Small intestine (tissue), 7 donors: ENCODE results near the gene CDK14. TPM values are rescaled to one million over a fixed set of nuclear protein-coding genes. Genes with fewer than 3 reads are reported as not detected.

Experiments
- DNase-seq, 2 donors: peaks; one replicate each; pipeline versions ENCODE4 v3.0.0 to v3.0.0-alpha.2; 2013
- FAIRE-seq: peaks from 2 replicates; lab custom pipeline; 2012; peaks lifted over from hg19 to GRCh38; lab: Jason Lieb, UNC
- H3K27ac ChIP-seq, 3 donors: one replicate each; pipeline ENCODE4 v1.5.1; 2013; ENCODE audit warnings: low read length in 2 of 3, mild to moderate bottlenecking in 2 of 3, control low read depth in 1 of 3, inconsistent platforms in 1 of 3, low read depth in 1 of 3, moderate library complexity in 1 of 3
- H3K27me3 ChIP-seq, 3 donors: one replicate each; pipeline ENCODE4 v1.6.1; 2013; ENCODE audit warnings: low read length in 3 of 3, inconsistent platforms in 1 of 3; ENCODE audit not compliant: control insufficient read depth in 3 of 3, insufficient read depth in 3 of 3
- H3K36me3 ChIP-seq, 3 donors: one replicate each; pipeline ENCODE4 v1.6.1; 2013; ENCODE audit warnings: low read length in 3 of 3, inconsistent platforms in 1 of 3, low read depth in 1 of 3, mild to moderate bottlenecking in 1 of 3, moderate library complexity in 1 of 3; ENCODE audit not compliant: control insufficient read depth in 3 of 3, insufficient read depth in 2 of 3
- H3K4me1 ChIP-seq, 3 donors: one replicate each; pipeline ENCODE4 v1.6.1; 2013; ENCODE audit warnings: low read length in 2 of 3, inconsistent platforms in 1 of 3, low read depth in 1 of 3, mild to moderate bottlenecking in 1 of 3, moderate library complexity in 1 of 3; ENCODE audit not compliant: control insufficient read depth in 3 of 3, insufficient read depth in 2 of 3
- H3K4me3 ChIP-seq, 3 donors: one replicate each; pipeline ENCODE4 v1.5.1; 2013; ENCODE audit warnings: low read length in 3 of 3, control low read depth in 1 of 3, inconsistent platforms in 1 of 3, low read depth in 1 of 3, mild to moderate bottlenecking in 1 of 3, moderate library complexity in 1 of 3
- H3K9me3 ChIP-seq, 2 donors: one replicate each; pipeline ENCODE4 v1.6.1; 2013; ENCODE audit warnings: low read depth in 1 of 2, low read length in 1 of 2; ENCODE audit not compliant: control insufficient read depth in 2 of 2, insufficient read depth in 1 of 2
- WGBS, 3 donors: extraction: QIAGEN DNeasy Blood & Tissue Kit; methylation state at CpG; one replicate each; pipeline ENCODE4 v1.1.7; 2013; 5-methylcytosine and 5-hydroxymethylcytosine counted together
- polyA plus RNA-seq, 4 donors: library from polyadenylated mRNA; stranded (reverse) in 3 of 4; unstranded in 1 of 4; fragments of 200-250 nt in 3 of 4; fragments of 120-200 nt in 1 of 4; gene quantifications; one replicate each; pipeline versions ENCODE4 v1.2.1 to v1.2.3, GENCODE V29; 2013
- donor health status: healthy with polysubstance abuse.
- donor health status: control.
- donor health status: control.
- donor health status: Bipolar disorder and iron deficiency.
- donor health status: healthy.

CDK14 gene
- polyA plus RNA-seq, 4 donors = 1.1 to 6.3 (median 2.0) TPM; not detected in 1

DNA sequence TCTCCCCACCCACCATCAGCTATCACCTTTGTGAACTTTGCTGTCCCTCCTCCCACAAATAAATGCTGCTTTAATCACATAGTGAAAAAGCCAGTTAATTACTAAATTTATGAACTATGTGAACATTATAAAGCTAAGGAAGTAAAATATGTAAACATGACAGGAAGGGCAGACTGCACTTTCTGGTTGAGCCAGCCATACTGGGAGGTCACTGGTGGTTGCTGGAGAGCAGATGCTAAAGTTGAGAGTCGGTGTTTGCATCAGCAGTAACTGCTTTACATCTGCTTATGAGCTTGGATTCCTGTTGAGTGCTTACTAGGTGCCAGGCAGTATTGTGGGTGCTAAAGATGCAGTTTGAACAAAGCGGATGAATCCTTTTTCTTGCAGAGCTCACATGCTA lies 458.3 kb downstream of the CDK14 start:
- H3K27ac ChIP-seq = no peak overlapping the region
- DNase-seq = no peak
- 74 to 86% (median 75%) methylated on average over 2 of the region's 2 CpGs for WGBS, 3 donors
- no peaks in the 10 kb centered on the region for H3K9me3 ChIP-seq
- H3K4me3 ChIP-seq = no peak overlapping the region
- H3K4me1 ChIP-seq = no peaks in the 10 kb centered on the region
- FAIRE-seq = no peak
- H3K36me3 ChIP-seq = no peaks in the 10 kb centered on the region
- no peaks in the 10 kb centered on the region for H3K27me3 ChIP-seq

DNA sequence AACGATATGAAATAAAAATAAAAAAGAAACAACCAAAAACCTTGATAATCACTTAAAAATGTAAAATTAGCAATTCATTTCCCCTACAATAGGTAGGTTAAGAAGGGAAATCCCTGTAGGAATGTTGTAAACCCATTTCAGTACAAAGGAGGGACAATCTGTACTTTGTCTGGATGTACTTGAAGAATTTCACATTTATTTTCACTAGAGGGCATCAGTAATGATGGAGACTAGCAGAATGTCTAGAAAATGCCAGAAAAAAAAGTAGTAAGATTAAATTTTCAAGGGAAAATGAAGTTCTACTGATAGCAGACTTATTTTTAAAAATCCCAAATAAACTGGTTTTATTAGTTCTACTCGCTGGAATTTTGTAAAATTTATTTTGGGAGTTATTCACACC lies 459.1 kb downstream of the CDK14 start:
- no peak for FAIRE-seq
- no peak overlapping the region for H3K4me3 ChIP-seq
- H3K36me3 ChIP-seq = no peaks in the 10 kb centered on the region
- H3K4me1 ChIP-seq = no peaks in the 10 kb centered on the region
- DNase-seq = no peak
- no peaks in the 10 kb centered on the region for H3K9me3 ChIP-seq
- H3K27me3 ChIP-seq = no peaks in the 10 kb centered on the region
- WGBS, 3 donors = 73 to 93% (median 85%) methylated on average over 2 of the region's 2 CpGs
- H3K27ac ChIP-seq = no peak overlapping the region

DNA sequence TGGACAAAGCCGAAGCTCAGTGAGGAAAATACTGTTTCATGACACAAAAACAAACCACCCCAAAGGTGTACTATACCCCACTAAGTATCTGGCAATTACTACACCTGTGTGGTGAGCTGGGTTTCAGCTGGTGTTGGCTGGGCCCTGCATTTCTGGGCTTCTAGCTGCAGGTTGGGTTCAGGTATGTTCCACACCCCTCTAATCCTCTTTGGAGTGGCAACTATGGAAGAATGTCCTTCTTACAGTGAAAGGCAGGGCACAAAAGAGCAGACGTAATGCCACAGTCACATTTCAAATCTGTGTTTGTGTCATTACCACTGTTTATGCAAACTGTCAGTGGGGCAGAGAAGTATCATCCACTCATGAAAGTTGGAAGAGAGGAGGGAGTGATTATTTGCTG lies 466.6 kb downstream of the CDK14 start:
- DNase-seq (no peak), FAIRE-seq (no peak)
- 85 to 89% (median 87%) methylated on average over 2 of the region's 2 CpGs for WGBS, 3 donors
- Histone ChIP-seq H3K4me3 (no peak overlapping the region), H3K36me3 (no peaks in the 10 kb centered on the region), H3K27ac (no peak overlapping the region), H3K27me3 (no peaks in the 10 kb centered on the region), H3K9me3 (no peaks in the 10 kb centered on the region), H3K4me1 (no peaks in the 10 kb centered on the region)

DNA sequence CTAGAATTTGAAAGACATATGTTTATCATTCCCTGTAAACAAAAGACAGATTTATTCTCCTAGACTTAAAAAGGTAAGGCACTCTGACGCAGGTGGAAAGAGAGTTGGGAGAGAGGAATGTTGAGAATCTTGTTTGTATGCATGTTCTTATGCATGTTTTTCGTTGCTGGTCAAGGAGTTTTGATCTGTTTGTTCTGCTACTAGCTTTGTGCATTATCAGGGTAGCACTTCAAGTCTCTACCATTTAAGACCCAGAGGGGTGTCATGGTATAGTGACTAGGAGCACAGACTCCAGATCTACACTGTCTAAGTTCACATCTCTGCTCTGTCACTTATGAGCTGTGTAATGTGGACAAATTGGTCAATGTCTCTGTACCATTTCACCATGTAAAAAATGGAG lies 467.9 kb downstream of the CDK14 start:
- FAIRE-seq (no peak), DNase-seq (no peak)
- Histone ChIP-seq H3K27me3 (no peaks in the 10 kb centered on the region), H3K4me1 (no peaks in the 10 kb centered on the region), H3K9me3 (no peaks in the 10 kb centered on the region), H3K36me3 (no peaks in the 10 kb centered on the region), H3K27ac (no peak overlapping the region), H3K4me3 (no peak overlapping the region)
- WGBS, 3 donors = 70 to 89% (median 79%) methylated on average over 2 of the region's 2 CpGs

DNA sequence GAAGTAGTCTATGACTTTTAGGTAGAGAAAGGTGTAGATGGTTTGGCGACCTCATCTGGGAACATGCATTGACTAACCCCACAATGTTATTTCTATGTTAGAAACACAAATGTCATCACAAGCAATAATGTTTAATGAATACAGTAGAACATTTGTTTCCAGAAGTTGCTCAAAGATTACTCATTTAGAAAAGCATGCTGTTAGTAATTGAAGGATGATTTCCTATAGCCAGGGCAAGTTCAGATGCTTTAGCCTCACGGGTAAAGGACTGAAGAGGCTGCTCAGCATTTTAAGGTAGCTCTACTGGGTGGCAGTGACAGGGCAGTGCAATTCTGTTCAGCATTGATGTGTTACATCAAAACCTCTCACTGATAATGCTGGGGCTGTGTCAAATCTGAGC lies 468.8 kb downstream of the CDK14 start:
- no peaks in the 10 kb centered on the region for H3K36me3 ChIP-seq
- DNase-seq (no peak), FAIRE-seq (no peak)
- no peaks in the 10 kb centered on the region for H3K27me3 ChIP-seq
- H3K4me1 ChIP-seq = no peaks in the 10 kb centered on the region
- 87 to 89% (median 88%) methylated on average over 2 of the region's 2 CpGs for WGBS, 3 donors
- no peak overlapping the region for H3K27ac ChIP-seq
- no peaks in the 10 kb centered on the region for H3K9me3 ChIP-seq
- no peak overlapping the region for H3K4me3 ChIP-seq

DNA sequence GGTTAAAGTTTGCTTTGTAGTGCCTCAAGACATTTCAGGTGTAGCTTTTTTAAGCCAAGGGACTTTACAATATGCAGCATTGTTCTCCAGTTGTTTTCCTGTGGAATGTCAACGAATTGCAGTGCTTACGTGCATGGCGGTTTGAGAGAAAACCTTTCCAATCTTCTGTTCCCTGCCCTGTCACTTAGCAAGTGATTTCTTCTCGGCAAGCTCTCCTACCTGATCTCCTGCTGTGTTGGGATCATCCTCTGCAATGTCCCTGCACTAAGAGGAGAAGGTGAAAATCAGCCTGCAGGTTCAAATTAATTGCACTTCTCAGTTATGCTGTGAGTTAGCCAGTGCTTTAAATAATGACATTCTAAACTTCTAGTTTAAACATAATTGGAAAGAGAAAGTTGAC lies 470.5 kb downstream of the CDK14 start:
- Histone ChIP-seq H3K9me3 (no peaks in the 10 kb centered on the region), H3K4me1 (no peaks in the 10 kb centered on the region), H3K36me3 (no peaks in the 10 kb centered on the region), H3K4me3 (no peak overlapping the region), H3K27me3 (no peaks in the 10 kb centered on the region), H3K27ac (no peak overlapping the region)
- no peak for FAIRE-seq
- no peak for DNase-seq
- WGBS, 3 donors = 39 to 68% (median 44%) methylated on average over 4 of the region's 4 CpGs

- Histone ChIP-seq H3K27me3 (no peaks in the 10 kb centered on the region), H3K27ac (no peak overlapping the region), H3K9me3 (no peaks in the 10 kb centered on the region), H3K4me1 (no peaks in the 10 kb centered on the region), H3K4me3 (no peak overlapping the region), H3K36me3 (no peaks in the 10 kb centered on the region)
- FAIRE-seq (no peak), DNase-seq (no peak)
- 65 to 81% (median 77%) methylated on average over 3 of the region's 3 CpGs for WGBS, 3 donors
These were observed 471.1 kb downstream of the CDK14 start for GRCh38 chr7:91067242-91067641.

DNA sequence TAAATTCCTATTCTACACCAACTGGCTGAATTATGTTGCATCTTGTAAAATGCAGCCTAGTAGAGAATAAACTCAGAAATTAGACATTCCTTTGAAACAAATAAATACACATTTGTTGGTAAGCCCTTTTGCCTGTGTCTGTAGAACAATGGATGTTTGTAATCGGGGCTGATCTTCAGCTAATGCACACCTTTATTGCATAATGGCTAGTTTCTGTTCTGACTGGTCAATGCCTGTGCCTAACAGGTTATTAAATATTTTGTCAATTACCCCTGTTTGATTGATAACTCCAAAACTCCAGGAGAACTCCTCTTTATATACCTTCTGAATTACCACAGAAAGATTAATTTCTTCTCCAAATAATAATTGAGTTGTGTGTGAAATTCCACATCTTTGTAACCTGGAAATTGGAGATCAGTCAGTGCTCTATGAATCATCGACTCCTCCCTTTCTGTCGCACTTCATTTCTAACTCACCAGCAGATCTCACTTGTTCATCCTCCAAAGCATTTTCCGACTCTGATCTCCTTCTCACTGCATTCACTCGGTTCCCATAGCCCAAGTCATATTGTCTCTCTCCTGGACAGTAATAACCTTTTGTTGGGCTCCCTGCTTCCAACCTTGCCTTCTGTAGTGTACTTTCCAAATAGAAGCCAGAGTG lies 472.1 kb downstream of the CDK14 start:
- Histone ChIP-seq H3K27ac (no peak overlapping the region), H3K4me3 (no peak overlapping the region), H3K9me3 (no peaks in the 10 kb centered on the region), H3K36me3 (no peaks in the 10 kb centered on the region), H3K27me3 (no peaks in the 10 kb centered on the region), H3K4me1 (no peaks in the 10 kb centered on the region)
- DNase-seq (no peak), FAIRE-seq (no peak)
- 81 to 90% (median 84%) methylated on average over 5 of the region's 5 CpGs for WGBS, 3 donors

- FAIRE-seq = no peak
- H3K4me3 ChIP-seq = no peak overlapping the region
- no peak for DNase-seq
- 96 to 98% (median 97%) methylated on average over 4 of the region's 4 CpGs for WGBS, 3 donors
- H3K27ac ChIP-seq = no peak overlapping the region
- H3K36me3 ChIP-seq = no peaks in the 10 kb centered on the region
- no peaks in the 10 kb centered on the region for H3K4me1 ChIP-seq
- no peaks in the 10 kb centered on the region for H3K9me3 ChIP-seq
- no peaks in the 10 kb centered on the region for H3K27me3 ChIP-seq
These were observed 473.0 kb downstream of the CDK14 start for GRCh38 chr7:91069146-91069545.
